SK-N-SH (cell line): ENCODE measurements around the gene HPX. TPM values are rescaled to one million over a fixed set of nuclear protein-coding genes. Genes with fewer than 3 reads are reported as not detected.
A peak's percentile ranks its signal among the peaks of the same experiment; 100 is the strongest.
"Not testable (repeated sequence)": the region's sequence is repeated elsewhere in the genome, so short reads cannot be mapped to it uniquely, and the experiment has no call there.

Experiments used
- CTCF ChIA-PET: fragments of 300-600, 350-600 bp; formaldehyde crosslinking; extraction: SDS; loops from one replicate; lab custom pipeline; 2021; lab: Yijun Ruan, JAX
- POLR2A ChIA-PET: fragments of 350-600 bp; sonication (Branson Sonifier 250); formaldehyde crosslinking; extraction: SDS; loops from one replicate; lab custom pipeline; 2020; ENCODE audit warnings: antibody characterized with exemption, inconsistent platforms; lab: Yijun Ruan, JAX
- DNase-seq: peaks from one replicate; pipeline ENCODE4 v3.0.0; 2012
- H2AFZ ChIP-seq: fragments of 200-600 bp; sonication (generic); 2 replicates; pipeline ENCODE4 v1.8.1; 2016; ENCODE audit warnings: antibody characterized with exemption, mild to moderate bottlenecking, low read depth
- H3F3A ChIP-seq: fragments of 200-600 bp; sonication (generic); replicated peaks from 2 replicates; pipeline ENCODE3; 2016; ENCODE audit warnings: antibody characterized with exemption, mild to moderate bottlenecking; ENCODE audit not compliant: insufficient read depth
- H3K27ac ChIP-seq, 2 experiments: fragments of 200-500 bp in 1 of 2; fragments of 200-600 bp in 1 of 2; sonication (Bioruptor generic) in 1 of 2; sonication (generic), shearing (Covaris generic) in 1 of 2; 2 replicates each; pipeline versions ENCODE4 v1.5.1 to v1.6.1; 2014 to 2016; ENCODE audit warnings: low read depth in 2 of 2, inconsistent platforms in 1 of 2, low read length in 1 of 2, mild to moderate bottlenecking in 1 of 2, mixed read lengths in 1 of 2
- H3K27me3 ChIP-seq: fragments of 200-600 bp; sonication (generic), shearing (Covaris generic); 2 replicates; pipeline ENCODE4 v1.6.1; 2016; ENCODE audit warnings: mixed run types; ENCODE audit not compliant: insufficient read depth
- H3K36me3 ChIP-seq, 2 experiments: fragments of 200-500 bp in 1 of 2; fragments of 200-600 bp in 1 of 2; sonication (Bioruptor generic) in 1 of 2; sonication (generic) in 1 of 2; replicated peaks in 1 of 2; 2 replicates each; pipeline versions ENCODE3 to v1.5.1; 2014 to 2016; ENCODE audit warnings: low read length in 1 of 2, mild to moderate bottlenecking in 1 of 2; ENCODE audit not compliant: insufficient read depth in 2 of 2, control insufficient read depth in 1 of 2
- H3K4me1 ChIP-seq, 2 experiments: fragments of 200-500 bp in 1 of 2; fragments of 200-600 bp in 1 of 2; sonication (Bioruptor generic) in 1 of 2; sonication (generic), shearing (Covaris generic) in 1 of 2; 2 replicates each; pipeline versions ENCODE4 v1.5.1 to v1.6.1; 2014 to 2016; ENCODE audit warnings: low read depth in 1 of 2, low read length in 1 of 2, mixed run types in 1 of 2; ENCODE audit not compliant: insufficient read depth in 2 of 2, control insufficient read depth in 1 of 2
- H3K4me2 ChIP-seq: fragments of 200-600 bp; sonication (generic), shearing (Covaris generic); 2 replicates; pipeline ENCODE4 v1.6.1; 2017; ENCODE audit warnings: mixed run types
- H3K4me3 ChIP-seq, 2 experiments: fragments of 200-500 bp in 1 of 2; fragments of 200-600 bp in 1 of 2; sonication (Bioruptor generic) in 1 of 2; sonication (generic), shearing (Covaris generic) in 1 of 2; 2 replicates each; pipeline versions ENCODE4 v1.5.1 to v1.8.1; 2014 to 2016; ENCODE audit warnings: low read depth in 2 of 2, inconsistent platforms in 1 of 2, low read length in 1 of 2, mild to moderate bottlenecking in 1 of 2, mixed read lengths in 1 of 2, moderate library complexity in 1 of 2
- H3K79me2 ChIP-seq: fragments of 200-600 bp; sonication (generic); 2 replicates; pipeline ENCODE4 v1.8.1; 2017; ENCODE audit warnings: mild to moderate bottlenecking; ENCODE audit not compliant: insufficient read depth
- H3K9ac ChIP-seq: fragments of 200-600 bp; sonication (generic); 2 replicates; pipeline ENCODE4 v1.6.1; 2017; ENCODE audit warnings: mixed run types
- H3K9me2 ChIP-seq: fragments of 200-600 bp; sonication (generic); 2 replicates; pipeline ENCODE4 v1.6.1; 2017; ENCODE audit warnings: mixed run types
- H3K9me3 ChIP-seq: fragments of 200-600 bp; sonication (generic); 2 replicates; pipeline ENCODE4 v1.6.1; 2017; ENCODE audit warnings: mixed run types, mild to moderate bottlenecking, moderate library complexity
- H4K20me1 ChIP-seq: fragments of 200-600 bp; sonication (generic); 2 replicates; pipeline ENCODE4 v1.6.1; 2017; ENCODE audit warnings: mild to moderate bottlenecking, mixed run types; ENCODE audit not compliant: insufficient read depth
- FOSL2 ChIP-seq: IDR thresholded peaks from 2 replicates; pipeline ENCODE4 v1.4.0; 2012; ENCODE audit warnings: low read depth, mild to moderate bottlenecking, moderate library complexity, borderline replicate concordance
- GATA2 ChIP-seq: sonication (generic); formaldehyde crosslinking; IDR thresholded peaks from 2 replicates; pipeline ENCODE4 v1.5.0; 2020; ENCODE audit warnings: mild to moderate bottlenecking, missing genetic modification reagents
- MXI1 ChIP-seq: IDR thresholded peaks from 2 replicates; pipeline ENCODE4 v1.6.1; 2012; ENCODE audit warnings: mild to moderate bottlenecking, low read depth, low read length, improper control_type of control experiment
- USF2 ChIP-seq: fragments of 150-350 bp; IDR thresholded peaks from 2 replicates; pipeline ENCODE4 v1.6.1; 2017; ENCODE audit warnings: antibody characterized with exemption, low read length, low read depth, borderline replicate concordance
- WGBS: methylation state at CpG from one replicate; pipeline ENCODE4 v1.1.6; 2017; ENCODE audit warnings: low lambda C conversion rate; 5-methylcytosine and 5-hydroxymethylcytosine counted together
- polyA plus RNA-seq, 3 experiments: library from polyadenylated mRNA; depleted of rRNA; stranded (reverse); fragments of >200 nt; gene quantifications; 2 replicates each; pipeline ENCODE4 v1.2.3, GENCODE V29; 2012
- TF ChIP-seq, protein P1 (sequence below): IDR thresholded peaks from 2 replicates; pipeline ENCODE4; 2012

The HPX gene
- polyA plus RNA-seq, 1 of the 3 experiments (the other 2 are of a cell fraction): 1.8 TPM

GRCh38 chr11:6393989-6394670 is 46.7 kb downstream of the HPX start:
- Histone ChIP-seq H3K27ac (no peak overlapping the region), H3K9me3 (no peaks in the 10 kb centered on the region), H2AFZ (no peak overlapping the region), H3K9ac (no peak overlapping the region), H3K4me3 (no peak overlapping the region), H3K9me2 (no peaks in the 10 kb centered on the region), H3F3A (peaks cover 4% of the 10 kb centered on the region), H3K4me2 (no peak overlapping the region), H3K36me3 (peaks cover 0 to 19% of the 10 kb centered on the region in 2 experiments)
- DNase-seq: no peak
- CTCF ChIA-PET: interaction anchor here (1.3 to 4.2 kb wide), 3 partner anchors 15 to 49 kb away, joined by 5 to 33 read pairs (median 11); no protein-coding TSS in a partner anchor
- 89% methylated on average over 16 of the region's 16 CpGs for WGBS
- TF ChIP-seq MXI1 (no peak), FOSL2 (no peak), USF2 (no peak)
- TF ChIP-seq, protein P1, sequence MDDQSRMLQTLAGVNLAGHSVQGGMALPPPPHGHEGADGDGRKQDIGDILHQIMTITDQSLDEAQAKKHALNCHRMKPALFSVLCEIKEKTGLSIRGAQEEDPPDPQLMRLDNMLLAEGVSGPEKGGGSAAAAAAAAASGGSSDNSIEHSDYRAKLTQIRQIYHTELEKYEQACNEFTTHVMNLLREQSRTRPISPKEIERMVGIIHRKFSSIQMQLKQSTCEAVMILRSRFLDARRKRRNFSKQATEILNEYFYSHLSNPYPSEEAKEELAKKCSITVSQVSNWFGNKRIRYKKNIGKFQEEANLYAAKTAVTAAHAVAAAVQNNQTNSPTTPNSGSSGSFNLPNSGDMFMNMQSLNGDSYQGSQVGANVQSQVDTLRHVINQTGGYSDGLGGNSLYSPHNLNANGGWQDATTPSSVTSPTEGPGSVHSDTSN: no peak
- TF ChIP-seq, all 33 proteins: peak for 0
- H4K20me1 ChIP-seq: no peaks in the 10 kb centered on the region
- H3K27me3 ChIP-seq: no peaks in the 10 kb centered on the region
- H3K4me1 ChIP-seq: peaks cover 14 to 15% of the 10 kb centered on the region in 2 experiments; a peak in 2 of 4 replicates
- POLR2A ChIA-PET: interaction anchor here (1.9 kb wide), 1 partner anchor 24 kb away, joined by 5 read pairs; the partner anchor contains the start of gene APBB1
- H3K79me2 ChIP-seq: 0 out of 2 replicates have a peak, but pooled peaks cover 9% of the 10 kb centered on the region

DNA sequence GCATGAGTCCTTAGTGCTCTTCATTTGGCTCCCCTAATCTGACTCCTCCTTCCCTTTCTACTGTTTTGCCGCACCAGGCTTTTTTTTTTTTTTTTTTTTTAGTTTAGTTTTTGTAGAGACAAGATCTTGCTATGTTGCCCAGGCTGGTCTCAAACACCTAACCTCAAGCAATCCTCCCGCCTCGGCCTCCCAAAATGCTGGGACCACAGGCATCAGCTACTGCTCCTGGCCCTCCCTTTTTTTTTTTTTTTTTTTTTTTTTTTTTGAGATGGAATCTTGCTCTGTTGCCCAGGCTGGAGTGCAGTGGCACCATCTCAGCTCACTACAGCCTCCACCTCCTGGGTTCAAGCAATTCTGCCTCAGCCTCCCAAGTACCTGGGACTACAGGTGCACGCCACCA is 48.5 kb downstream of the HPX start:
- POLR2A ChIA-PET: interaction anchor here (1.2 kb wide), 1 partner anchor 76 kb away, joined by 3 read pairs; no protein-coding TSS in a partner anchor
- whole genome bisulfite sequencing: 92% methylated on average over 4 of the region's 4 CpGs

DNA sequence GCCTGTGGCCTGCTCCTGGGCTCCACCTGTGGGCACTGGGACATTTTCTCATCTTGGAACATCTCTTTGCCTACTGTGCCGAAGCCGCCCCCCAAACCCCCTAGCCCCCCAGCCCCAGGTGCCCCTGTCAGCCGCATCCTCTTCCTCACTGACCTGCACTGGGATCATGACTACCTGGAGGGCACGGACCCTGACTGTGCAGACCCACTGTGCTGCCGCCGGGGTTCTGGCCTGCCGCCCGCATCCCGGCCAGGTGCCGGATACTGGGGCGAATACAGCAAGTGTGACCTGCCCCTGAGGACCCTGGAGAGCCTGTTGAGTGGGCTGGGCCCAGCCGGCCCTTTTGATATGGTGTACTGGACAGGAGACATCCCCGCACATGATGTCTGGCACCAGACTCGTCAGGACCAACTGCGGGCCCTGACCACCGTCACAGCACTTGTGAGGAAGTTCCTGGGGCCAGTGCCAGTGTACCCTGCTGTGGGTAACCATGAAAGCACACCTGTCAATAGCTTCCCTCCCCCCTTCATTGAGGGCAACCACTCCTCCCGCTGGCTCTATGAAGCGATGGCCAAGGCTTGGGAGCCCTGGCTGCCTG is 49.2 kb downstream of the HPX start:
- TF ChIP-seq GATA2: no peak
- TF ChIP-seq, all 33 proteins: peak for 0
- H2AFZ ChIP-seq: no peak overlapping the region
- ChIA-PET POLR2A (no interaction called here), CTCF (no interaction called here)
- H3K36me3 ChIP-seq: peaks cover 0 to 16% of the 10 kb centered on the region in 2 experiments
- H3K9me2 ChIP-seq: no peaks in the 10 kb centered on the region
- peak overlapping the region in 1 of 2 experiments; percentile 89; a peak in 1 of 4 replicates for H3K4me3 ChIP-seq
- H4K20me1 ChIP-seq: no peaks in the 10 kb centered on the region
- H3K27me3 ChIP-seq: no peaks in the 10 kb centered on the region
- H3K9ac ChIP-seq: no peak overlapping the region
- H3K79me2 ChIP-seq: 0 out of 2 replicates have a peak, but pooled peaks cover 9% of the 10 kb centered on the region
- H3K9me3 ChIP-seq: no peaks in the 10 kb centered on the region
- H3K4me2 ChIP-seq: peak overlapping the region; percentile 87; the same call in 1 of the 2 replicates
- H3K27ac ChIP-seq: no peak overlapping the region
- WGBS: 97% methylated on average over 9 of the region's 18 CpGs
- DNase-seq: no peak
- H3F3A ChIP-seq: peaks cover 4% of the 10 kb centered on the region
- H3K4me1 ChIP-seq: peaks cover 3 to 14% of the 10 kb centered on the region in 2 experiments; a peak in 2 of 4 replicates

More for the DNA sequence above, 48.5 kb downstream of the HPX start:
- H3K79me2 ChIP-seq, H3K4me2 ChIP-seq, H4K20me1 ChIP-seq, H3K4me3 ChIP-seq, H3K9me3 ChIP-seq, H3K9me2 ChIP-seq, H3F3A ChIP-seq, H3K9ac ChIP-seq, DNase-seq, H2AFZ ChIP-seq, H3K27ac ChIP-seq, H3K27me3 ChIP-seq: not testable (repeated sequence)
- CTCF ChIA-PET: interaction anchor here (1.1 to 4.2 kb wide), 3 partner anchors 13 to 139 kb away, joined by 3 to 33 read pairs (median 4); no protein-coding TSS in a partner anchor
- H3K4me1 ChIP-seq: peaks cover 4 to 14% of the 10 kb centered on the region in 2 experiments; a peak in 2 of 4 replicates
- H3K36me3 ChIP-seq: peaks cover 0 to 18% of the 10 kb centered on the region in 2 experiments
